DMS153 treated with DMSO at 0.1 percent for 48 hours (cell line): ENCODE data around the gene RBM19.

ENCODE experiments used
- DNase-seq: peaks from one replicate; lab custom pipeline; 2025; ENCODE audit not compliant: unreplicated experiment; lab: John Stamatoyannopoulos, UW

RBM19 gene

DNA sequence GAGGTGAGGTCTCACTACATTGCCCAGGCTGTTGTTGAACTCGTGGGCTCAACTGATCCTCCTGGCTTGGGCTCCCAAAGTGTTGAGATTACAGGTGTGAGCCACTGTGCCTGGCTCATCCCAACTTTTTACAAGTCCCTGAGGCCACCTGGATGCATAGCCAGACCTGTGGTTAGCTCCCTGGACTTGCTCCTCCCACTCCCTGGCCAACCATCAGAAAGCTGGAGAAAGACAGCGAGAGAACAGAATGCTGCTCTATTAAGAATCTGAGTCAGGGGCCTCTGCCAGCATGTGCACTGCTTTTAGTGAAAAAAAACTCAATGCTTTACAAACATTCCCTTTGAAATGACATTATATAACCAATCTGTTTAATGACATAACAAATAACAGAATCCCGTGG, 78.2 kb downstream of the RBM19 start:
- DNase-seq = no peak

DNA sequence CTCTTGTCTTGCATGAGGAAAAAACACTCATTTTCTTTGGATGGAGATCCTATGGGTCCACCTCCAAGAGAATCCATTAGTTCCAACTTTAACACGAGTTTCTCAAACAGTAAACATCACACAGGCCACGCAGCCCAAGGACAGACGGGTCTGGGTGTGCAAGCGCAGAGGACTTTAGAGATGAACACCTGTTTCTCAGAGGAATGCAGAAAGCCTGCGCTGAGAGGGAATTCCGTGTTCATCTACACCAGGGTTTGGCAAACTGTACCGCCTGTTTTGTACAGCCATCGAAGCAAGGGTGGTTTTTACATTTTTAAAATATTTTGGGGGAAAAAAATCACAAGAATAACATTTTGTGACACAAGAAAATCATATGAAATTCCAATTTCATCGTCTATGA, 79.4 kb downstream of the RBM19 start:
- DNase-seq = no peak

DNA sequence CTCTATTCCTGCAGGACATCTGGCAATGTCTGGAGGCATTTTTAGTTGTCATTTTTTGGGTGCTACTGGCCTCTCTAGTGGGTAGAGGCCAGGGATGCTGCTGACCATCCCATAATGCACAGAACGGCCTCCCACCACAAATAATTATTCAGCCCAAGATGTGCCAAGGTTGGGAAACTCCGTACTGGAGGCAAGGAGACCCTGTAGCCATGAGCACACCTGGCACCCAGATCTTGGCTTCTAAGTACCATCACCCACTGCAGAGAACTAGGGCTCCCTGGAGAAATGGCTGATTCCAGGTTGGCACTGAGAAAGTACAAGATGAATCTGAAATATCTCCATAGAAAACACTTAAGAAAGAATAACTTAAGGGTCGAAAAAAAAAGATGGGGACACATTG, 81.7 kb downstream of the RBM19 start:
- DNase-seq = no peak

DNA sequence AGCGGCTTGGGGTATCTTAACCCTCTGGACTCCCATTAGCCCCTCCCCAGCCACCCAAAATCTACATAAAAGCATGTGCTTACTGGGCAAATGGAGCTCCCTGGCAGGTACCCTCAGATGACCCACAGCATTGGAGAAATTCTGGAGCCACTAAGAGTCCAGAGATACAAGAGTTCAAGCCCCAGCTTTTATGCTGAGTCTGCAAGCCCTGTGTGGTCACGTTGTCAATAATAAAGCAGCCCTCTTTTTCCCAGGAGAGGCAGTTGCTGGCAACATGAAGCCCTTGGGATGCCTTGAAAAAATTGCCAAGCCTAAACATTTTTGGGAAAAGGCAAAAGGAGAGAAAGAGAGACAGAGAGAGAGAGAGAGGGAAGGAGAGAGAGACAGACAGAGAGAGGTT, 83.4 kb downstream of the RBM19 start:
- DNase-seq = no peak

DNA sequence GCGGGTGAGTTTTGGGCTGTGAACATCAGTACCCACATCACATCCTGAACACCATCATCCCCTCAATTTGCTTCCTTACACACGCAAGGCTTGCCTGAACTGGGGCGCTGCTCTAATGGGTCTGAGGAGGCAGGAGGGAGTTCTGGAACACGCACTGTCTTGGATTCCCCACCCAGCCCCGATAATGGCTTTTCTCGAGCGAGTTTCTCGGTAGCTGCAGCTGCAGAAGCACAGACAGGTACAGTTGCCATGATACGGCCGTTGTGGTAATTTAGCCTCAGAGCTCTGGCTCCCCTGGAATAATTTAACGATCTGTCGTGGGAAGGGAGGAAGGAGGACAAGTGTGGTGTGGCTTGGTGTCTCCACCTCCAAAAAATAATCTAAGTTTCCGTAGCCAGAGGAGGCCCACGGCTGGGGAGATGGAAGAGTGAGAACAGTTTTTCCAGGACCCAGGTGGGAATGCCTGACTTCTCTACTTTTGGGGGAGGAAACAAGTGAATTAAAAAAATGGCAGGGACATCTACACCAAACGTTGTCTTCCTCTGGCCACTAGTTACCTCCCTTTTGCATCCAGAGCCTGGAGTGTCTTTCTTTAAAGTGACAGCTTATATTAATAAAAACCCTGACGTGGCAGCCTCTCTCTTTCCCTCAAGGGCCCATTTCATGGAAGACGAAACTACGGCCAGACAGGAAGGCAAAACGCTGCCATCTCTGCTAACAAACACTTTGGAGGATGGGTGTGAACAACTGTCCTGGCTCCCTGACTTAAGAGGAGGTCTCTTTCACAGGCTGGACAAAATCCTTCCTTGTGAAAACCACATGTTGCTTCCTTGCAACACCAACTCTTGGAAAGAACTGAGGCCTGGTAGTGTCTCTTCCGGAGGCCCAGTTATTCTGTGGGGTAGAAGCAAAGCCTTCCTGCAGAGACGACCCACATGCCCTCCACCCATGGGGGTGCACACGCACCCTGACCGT, 84.8 kb downstream of the RBM19 start:
- DNase-seq = no peak

DNA sequence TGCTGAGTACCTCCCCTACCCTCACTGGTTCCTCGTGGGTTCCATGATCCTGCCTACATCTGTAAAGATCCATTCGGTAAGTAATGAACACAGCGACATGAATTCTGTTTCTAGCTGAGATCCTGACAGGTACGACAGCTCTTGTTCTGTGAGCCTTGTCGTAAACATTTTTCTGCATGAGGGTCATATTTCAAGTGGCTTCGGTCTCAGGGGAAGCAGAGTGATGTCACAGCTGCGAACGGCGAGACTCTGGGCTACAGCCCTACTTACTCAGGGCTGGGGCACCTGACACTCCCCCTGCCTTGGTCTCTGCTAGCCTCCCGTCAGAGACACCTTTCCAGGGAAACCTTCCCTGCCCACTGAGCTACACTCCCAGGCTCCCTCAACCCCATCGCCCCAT, 85.8 kb downstream of the RBM19 start:
- DNase-seq = peak; percentile 48

DNA sequence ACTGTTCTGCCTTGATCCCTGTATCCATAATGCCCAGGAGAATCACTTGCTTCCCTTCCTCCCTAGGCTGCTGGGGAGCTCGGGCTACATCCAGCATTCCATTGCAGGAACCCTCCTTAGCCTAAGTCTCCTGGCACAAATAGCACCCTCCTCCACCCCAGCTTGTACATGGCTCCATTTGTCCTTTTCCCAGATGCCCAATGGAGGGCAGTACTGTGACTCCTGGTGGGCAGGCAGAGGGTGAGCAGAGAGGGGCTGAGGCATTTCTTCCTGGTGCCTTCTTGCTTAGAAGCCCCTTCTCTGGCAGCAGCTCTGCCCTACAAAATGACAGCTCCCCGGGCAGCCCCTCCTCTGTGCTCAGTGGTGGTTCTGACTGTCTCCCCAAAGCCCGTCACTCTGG, 86.5 kb downstream of the RBM19 start:
- no peak for DNase-seq

DNA sequence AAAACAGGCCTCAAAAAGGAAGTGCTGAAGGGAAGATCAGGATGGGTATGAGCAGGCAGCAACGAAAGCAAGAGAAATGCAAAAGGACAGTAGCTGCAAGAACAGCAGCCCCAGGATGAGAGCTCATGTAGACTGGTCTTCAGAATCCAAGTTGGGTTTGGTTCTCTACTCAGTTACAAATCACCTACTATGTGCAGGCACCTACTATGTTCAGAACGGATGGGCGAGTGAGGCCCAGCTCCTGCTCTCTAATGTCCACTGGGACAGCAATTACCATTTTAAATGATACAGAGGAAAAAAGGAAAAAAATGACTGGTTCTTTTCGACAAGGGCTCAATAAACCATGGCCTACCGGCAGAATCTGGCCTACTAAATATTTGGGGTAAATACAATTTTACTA, 88.5 kb downstream of the RBM19 start:
- no peak for DNase-seq

DNA sequence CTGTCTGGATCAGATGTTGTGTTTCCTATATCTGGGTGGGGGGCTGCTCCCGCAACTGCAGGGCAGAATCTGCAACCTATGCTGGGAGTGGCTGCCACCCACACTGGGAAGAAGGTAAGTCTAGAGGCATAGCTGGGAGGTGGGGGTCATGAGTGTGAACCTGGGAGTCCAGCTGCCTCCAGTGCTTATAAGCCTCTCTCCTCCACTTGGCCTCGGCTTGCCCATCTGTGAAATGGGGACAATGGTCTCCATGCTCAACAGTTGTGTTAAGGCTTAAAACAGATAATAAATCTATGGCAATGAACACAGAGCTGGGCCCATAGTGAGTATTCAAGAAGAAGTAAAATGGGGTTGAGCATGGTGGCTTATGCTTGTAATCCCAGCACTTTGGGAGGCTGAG, 90.0 kb downstream of the RBM19 start:
- DNase-seq = no peak

DNA sequence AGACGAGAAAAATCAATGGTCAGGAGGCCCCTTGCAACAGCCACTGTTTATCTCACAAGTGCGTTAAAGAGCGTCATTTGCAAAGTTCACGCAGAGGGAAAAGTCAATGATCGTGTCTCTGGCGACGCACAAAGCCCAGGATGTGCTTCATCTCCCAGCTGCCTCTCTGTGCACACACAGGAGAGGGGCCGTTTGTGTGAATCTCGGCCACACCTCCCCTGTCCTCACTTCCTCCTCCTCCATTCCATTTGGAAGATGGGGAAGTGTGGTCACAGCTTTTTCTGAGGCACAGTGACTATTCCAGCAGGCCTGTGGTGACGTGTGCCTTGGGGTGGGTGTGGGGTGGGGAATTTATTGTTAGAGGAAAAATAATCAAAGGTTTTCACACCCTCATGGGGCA, 90.4 kb downstream of the RBM19 start:
- DNase-seq = peak; percentile 58

DNA sequence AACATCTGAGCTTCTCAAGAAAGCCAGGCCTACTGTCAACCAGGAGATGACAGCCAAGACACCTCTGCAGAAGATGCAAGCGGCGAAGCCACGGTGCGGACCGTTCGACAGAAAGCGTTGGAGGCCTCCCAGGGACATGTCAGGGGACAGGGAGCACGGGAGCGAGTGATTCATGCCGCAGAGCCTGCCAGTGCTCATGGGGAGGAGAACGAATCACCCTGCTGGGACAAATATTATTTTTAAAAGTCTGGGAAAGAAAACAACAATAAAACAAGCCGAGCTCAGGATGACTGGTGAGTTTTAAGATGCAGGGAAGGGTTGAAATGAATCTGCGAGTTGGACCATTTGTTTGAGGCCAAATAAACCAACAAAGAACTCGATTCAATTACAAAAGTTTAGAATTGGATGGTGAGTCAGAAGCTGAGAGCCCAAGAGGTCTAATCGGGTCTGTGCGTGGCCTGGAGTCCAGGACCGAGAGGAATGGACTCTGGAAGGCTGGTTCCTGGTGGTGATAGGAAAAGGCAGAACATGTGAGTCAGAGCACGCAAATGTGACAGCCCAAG, 91.0 kb downstream of the RBM19 start:
- DNase-seq = no peak

DNA sequence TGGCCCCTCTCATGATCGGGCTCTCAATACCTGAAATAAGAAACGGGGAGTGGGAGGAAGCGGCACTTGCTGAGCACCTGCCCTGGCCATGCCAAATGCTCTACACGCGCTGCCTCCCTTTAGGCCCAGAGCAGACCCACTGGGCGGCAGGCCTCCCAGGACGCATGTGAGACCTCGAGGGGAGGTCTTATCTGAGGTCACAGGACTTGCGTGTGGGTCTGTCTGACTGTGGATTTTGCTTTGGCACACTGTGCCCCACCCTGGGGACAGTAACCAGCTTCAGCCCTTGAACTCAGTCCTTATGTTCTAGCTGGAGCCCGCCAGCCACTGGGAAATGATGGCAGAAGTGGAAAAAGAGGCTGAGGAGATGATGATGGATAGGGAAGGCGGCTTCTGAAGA, 91.8 kb downstream of the RBM19 start:
- no peak for DNase-seq

DNA sequence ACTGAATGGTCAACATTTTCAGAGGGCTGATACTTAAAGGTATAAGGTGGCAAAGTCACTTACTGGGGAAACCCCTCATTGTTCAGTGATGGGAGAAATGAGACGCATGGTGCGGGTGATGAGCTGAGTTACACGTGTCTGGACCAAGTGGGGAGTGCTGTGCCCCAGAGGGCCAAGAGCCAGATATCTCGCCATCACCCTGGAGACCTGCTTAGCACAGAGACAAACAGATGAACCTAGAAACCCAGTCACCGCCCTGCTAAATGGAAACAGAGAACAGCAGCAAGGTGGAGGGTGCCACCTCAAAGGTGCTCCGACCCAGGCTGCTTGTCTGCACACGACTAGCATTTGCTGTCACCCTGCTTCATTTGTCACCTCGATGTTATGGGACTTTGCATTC, 92.4 kb downstream of the RBM19 start:
- DNase-seq = no peak

DNA sequence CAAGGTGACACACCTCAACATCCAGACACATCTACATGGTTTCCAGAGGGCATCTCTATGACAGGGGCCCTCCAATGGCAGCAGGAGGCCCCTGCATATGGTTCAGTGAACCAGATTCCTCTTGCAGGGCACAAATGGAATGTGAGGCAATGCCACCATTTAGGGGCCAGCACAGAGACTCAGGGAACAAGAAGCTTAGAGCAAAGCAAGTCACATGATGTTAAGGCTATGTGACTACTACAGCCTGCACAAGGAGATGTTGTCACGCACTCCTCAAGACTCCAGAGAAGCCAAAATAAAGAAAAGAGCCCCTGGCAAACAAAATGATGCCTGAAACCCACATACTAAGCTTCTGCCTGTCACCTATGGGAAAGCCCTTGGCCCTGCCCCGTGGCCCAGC, 95.2 kb downstream of the RBM19 start:
- DNase-seq = no peak

DNA sequence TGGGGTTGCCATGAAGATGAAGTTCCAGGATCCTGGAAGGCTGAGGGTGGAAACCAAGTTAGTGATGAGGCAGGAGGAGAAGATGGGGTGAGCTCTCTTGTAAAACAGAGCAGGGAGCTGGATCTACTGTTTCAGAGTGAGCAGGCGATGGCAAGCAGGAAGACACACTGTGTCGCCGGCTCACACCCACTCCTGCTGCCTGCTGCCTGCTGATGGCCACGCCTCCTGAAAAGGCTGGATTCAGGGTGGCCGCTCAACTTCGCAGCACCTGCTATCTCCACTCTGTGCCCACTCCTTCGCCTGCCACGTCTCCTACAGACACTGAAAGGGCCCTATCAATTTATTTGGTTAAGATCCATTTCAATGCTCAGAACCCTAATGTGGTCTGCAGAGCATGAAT, 96.1 kb downstream of the RBM19 start:
- DNase-seq = no peak

DNA sequence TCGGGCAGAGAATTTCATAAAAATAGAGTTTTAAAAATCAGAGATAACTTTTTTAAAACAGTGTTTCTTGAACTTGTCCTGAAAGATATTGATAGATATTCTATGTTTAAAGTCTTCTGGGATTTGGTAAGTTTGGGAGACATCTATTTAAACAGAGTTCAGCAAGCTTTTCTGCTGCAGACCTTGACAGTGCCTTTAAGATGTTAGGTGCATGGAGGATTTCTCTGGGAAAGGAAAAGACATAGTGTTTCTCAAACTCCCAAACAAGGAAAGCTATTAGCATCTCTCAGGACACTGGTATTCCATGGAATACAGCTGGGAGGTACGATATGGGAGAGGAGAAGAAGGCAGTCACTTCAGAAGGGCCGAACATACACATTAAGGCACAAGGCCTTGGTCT, 97.8 kb downstream of the RBM19 start:
- no peak for DNase-seq

DNA sequence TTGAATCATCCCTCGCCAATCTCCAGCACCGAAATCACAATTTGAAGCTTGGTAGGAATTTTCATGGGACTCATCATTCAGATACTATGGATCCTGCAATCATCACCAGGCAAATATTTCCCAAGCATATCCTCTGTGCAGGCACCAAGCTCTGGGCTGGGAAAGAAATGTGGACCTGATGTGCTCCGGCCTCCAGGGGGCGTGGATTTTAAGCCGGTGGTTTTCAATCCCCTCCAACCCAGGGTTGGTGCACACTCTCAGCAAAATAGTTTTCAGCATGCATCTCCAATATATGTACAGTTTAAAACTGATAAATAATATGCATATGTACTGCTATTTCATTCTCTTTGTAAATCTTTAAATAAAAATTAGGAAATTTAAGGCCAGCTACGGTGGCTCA, 98.9 kb downstream of the RBM19 start:
- DNase-seq = no peak

DNA sequence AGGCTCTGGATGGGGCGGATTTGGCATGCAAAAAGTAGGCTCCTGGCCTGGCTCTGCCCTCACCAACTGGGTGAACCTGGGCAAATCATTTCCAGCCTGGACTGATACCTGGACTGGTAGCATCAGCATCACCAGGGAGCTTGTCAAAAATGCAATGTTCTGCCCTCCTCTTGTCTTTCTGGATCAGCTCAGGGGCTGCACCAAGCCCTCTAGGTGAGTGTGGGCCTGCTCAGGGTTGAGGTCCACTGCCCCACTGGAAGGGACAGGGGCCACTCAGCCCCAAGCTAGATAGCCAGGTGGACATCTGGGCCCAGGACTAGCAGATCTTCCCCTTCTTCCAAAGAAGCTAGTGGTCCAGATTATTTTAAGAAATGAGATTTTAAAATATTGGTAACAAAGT, 99.6 kb downstream of the RBM19 start:
- DNase-seq = no peak

DNA sequence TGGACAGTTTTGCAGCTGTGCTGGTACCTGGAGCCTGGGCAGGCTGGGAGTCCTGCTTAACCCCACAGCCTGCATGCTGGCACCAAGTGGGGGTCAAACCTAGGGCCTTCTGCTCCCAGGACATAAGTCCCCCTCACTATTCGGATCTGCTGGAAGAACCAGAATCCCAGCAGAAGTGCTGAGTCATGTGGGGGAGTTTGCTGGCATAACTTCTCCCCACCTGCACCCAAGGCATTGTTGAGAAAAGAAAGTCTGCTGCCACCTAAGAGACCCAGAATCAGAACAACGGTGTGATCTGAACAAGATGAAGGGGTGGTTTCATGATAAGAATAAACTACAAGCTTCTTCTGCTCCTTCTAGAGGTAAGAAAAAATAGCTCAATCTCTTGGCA, 102.7 kb downstream of the RBM19 start:
- DNase-seq = no peak

DNA sequence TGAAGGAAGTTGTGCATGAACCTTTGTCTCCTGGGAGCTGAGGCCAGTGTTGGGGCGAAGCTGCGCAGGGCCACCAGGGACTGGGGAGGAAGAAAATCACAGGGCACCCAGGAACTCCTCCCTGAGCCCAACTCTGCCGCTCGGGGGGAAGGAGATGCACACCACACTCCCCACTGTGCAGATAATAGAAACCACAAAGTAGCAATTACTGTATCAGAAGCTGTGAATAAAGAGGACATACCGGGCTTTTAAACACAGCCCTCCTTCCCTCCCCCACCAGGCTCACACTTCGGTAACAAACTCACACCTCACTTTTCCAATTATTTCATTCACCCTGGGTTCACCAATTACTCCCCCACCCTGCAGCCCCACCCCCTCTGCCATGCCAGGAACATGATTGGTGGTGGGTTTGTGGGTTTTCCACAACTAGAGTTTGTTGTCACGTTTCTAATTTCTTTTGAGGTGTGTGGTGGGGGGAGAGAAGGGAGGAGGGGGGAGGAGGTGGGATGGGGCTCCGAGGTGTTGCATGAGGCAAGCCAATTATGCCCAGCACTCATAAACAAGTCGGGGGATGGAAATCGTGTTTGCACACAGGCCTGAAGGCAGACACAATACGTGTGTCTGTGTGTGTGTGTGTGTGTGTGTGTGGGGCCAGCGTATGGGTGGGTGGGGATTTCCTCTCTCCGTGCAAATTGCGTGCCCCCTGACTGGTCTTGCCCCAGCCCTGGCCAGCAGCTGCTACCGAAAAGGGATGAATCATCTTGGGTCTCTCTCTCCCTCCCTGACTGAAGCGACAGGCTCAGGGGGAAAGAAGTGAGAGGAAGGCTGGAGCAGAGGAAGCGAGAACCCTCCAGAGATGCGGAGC, 103.3 kb downstream of the RBM19 start:
- DNase-seq = no peak

DNA sequence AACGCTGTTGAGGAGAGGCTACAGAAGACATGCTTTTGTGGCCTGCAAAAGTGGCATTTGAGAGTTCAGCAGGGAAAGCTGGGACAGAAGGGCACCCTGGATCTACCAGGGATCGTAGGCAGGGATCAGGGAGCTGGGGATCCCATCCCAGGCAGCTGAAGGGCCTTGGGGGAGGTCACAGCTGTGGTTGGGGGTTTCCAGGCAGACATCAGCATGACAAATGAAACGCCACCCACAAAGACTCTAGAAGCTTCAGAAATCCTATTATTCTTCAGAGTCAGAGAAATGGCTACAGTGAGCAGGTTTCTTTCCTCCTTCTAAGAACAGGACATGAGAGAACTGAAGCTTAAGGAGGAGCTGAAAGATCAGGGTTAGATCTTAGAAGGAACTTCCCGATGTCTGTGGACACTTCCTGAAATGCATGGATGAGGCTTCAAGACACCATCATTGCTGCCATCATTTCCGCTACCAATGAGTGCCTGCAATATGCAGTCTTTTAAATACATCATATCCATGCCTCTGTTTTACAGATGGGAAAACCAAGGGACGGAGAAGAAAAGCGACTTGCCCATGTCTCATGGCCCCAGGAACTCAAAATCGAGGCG, 104.3 kb downstream of the RBM19 start:
- no peak for DNase-seq
